ENCODE measurements around the gene ZC3H10.

Gene ZC3H10

DNA sequence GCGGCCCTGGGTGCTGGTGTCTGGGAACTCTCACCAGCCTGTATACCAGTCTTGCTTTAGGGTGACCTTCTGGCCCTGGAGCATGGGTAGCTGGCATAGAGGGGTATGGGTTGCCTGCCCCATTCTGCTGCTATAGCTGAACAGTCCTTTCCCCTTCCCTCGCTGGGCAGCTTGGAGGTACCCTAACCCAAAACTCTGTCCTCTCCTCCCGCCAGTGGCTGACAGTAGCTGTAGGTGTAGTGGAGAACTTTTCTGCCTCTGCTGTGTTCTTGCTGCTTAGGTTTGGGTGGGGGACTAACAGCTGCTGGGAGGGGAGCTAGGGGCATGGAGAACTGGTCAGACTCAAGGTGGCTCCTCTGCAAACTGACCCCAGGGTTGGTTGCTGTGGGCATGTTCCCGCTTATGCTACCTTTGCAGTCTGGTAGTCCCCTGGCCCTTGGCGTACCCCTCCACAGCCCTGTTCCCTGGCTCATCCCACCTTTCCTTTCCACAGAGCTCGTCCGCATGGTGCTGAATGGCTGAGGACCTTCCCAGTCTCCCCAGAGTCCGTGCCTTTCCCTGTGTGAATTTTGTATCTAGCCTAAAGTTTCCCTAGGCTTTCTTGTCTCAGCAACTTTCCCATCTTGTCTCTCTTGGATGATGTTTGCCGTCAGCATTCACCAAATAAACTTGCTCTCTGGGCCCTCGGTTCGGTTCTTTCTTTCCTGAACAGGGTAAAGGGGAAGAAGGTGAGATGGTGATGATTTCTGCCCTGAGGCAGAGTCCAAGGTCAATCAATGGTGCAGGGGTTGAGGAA lies 43.0 kb downstream of the ZC3H10 start:
- peak overlapping the region; percentile 99 for H3K27ac ChIP-seq

DNA sequence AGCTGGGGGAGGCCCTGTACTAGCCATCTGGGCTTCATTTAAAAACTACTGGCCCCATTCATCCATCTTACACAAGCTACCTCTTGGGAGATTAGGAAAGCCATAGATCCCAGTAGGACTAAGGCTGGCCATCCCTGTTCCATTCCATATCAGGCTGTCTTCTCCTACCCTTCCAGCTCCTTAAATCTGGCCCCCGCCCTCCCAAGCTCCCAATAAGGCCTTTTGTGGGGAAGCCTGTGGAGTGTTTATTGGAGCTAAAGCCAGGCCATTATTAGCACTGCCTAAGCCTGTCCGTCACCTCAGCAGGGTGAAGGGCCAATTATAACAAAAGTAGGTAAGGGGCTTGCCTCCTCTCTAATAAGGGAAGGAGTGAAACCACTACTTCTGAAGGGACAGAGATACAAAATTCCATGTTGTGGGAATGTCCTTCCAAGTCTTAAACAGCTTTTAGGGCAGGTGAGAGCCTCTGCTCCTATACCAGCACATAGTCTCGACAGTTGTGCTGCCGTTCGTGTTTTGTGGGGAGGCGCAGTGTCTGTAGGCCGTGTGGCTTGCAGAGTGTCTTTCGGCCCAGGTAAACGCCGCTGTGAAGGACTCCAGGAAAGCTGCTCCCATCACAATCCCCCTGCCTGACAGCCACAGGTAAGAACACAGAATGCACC lies 43.8 kb downstream of the ZC3H10 start:
- H3K9ac ChIP-seq: no peak overlapping the region
- no peak overlapping the region for H3K4me3 ChIP-seq (ENCODE audit: low read depth, low read length)
- no peaks in the 10 kb centered on the region for H3K36me3 ChIP-seq (ENCODE audit: control insufficient read depth, insufficient read depth, low read length)
- no peaks in the 10 kb centered on the region for H3K27me3 ChIP-seq (ENCODE audit: control insufficient read depth, insufficient read depth, low read length)
- peaks cover 22% of the 10 kb centered on the region for H3K79me2 ChIP-seq
- H3K4me2 ChIP-seq (ENCODE audit: low read length): no peak overlapping the region
- no peaks in the 10 kb centered on the region for H3K9me3 ChIP-seq (ENCODE audit: control insufficient read depth, low read length)
- H2AFZ ChIP-seq: no peak overlapping the region
- peaks cover 24% of the 10 kb centered on the region for H3K4me1 ChIP-seq
- no peak overlapping the region for H3K27ac ChIP-seq
- TF ChIP-seq, protein P1, sequence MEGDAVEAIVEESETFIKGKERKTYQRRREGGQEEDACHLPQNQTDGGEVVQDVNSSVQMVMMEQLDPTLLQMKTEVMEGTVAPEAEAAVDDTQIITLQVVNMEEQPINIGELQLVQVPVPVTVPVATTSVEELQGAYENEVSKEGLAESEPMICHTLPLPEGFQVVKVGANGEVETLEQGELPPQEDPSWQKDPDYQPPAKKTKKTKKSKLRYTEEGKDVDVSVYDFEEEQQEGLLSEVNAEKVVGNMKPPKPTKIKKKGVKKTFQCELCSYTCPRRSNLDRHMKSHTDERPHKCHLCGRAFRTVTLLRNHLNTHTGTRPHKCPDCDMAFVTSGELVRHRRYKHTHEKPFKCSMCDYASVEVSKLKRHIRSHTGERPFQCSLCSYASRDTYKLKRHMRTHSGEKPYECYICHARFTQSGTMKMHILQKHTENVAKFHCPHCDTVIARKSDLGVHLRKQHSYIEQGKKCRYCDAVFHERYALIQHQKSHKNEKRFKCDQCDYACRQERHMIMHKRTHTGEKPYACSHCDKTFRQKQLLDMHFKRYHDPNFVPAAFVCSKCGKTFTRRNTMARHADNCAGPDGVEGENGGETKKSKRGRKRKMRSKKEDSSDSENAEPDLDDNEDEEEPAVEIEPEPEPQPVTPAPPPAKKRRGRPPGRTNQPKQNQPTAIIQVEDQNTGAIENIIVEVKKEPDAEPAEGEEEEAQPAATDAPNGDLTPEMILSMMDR (IDR thresholded peaks at IDR 0.05): no peak

More for the DNA sequence above, 43.0 kb downstream of the ZC3H10 start:
- peaks cover 27% of the 10 kb centered on the region for H3K4me1 ChIP-seq
- TF ChIP-seq, protein P1 (IDR thresholded peaks at IDR 0.05): no peak
- H3K27me3 ChIP-seq (ENCODE audit: control insufficient read depth, insufficient read depth, low read length): no peaks in the 10 kb centered on the region
- peaks cover 22% of the 10 kb centered on the region for H3K79me2 ChIP-seq
- H3K9ac ChIP-seq: no peak overlapping the region
- no peak overlapping the region for H2AFZ ChIP-seq
- H3K4me2 ChIP-seq (ENCODE audit: low read length): peak overlapping the region; percentile 96
- no peak overlapping the region for H3K4me3 ChIP-seq (ENCODE audit: low read depth, low read length)
- H3K9me3 ChIP-seq (ENCODE audit: control insufficient read depth, low read length): no peaks in the 10 kb centered on the region
- H3K36me3 ChIP-seq (ENCODE audit: control insufficient read depth, insufficient read depth, low read length): no peaks in the 10 kb centered on the region

DNA sequence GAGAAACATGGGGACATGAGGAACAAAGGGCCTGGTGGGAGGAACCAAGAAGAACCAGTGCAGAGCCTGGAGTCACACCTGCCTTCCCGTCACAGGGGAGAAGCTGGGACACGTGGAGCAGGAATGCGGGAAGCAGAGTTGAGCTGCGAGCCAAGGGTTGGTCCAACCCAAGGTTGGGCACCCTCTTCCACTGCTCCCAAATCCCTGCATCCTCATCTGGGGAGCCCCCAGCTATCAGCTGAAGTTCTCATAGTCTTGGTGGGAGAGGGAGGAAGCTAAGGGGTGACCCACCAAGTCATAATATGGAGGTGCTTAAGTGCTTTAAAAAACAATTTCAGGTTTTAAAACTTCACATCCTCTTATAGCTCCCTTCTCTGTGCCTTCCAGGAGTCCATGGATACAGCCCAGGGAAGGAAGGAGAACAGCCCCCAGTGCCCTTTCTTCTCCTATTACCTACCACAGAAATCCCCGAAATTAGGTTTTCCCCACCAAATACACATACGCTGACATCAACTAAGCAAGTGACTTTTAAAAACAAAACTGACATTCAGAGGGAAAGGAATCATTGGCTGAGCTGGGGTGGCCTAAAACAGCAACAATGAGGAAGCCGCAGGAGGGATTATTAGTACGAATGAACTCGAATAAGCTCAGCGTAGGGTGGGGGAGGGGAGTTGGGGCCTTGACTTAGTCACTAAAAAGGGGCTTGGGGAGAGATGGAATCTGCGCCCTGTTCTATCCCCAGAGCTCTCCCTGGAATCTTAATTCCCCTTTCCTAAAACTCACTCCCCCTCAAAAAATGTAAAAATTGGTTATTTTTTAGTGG lies 44.6 kb downstream of the ZC3H10 start:
- Histone ChIP-seq H3K27me3 (ENCODE audit: control insufficient read depth, insufficient read depth, low read length) (no peaks in the 10 kb centered on the region), H3K4me3 (ENCODE audit: low read depth, low read length) (no peak overlapping the region), H3K4me2 (ENCODE audit: low read length) (no peak overlapping the region), H3K36me3 (ENCODE audit: control insufficient read depth, insufficient read depth, low read length) (no peaks in the 10 kb centered on the region), H3K79me2 (peaks cover 22% of the 10 kb centered on the region), H2AFZ (no peak overlapping the region), H3K9ac (no peak overlapping the region), H3K27ac (no peak overlapping the region), H3K4me1 (peaks cover 19% of the 10 kb centered on the region), H3K9me3 (ENCODE audit: control insufficient read depth, low read length) (no peaks in the 10 kb centered on the region)
- TF ChIP-seq, protein P1 (IDR thresholded peaks at IDR 0.05): no peak

DNA sequence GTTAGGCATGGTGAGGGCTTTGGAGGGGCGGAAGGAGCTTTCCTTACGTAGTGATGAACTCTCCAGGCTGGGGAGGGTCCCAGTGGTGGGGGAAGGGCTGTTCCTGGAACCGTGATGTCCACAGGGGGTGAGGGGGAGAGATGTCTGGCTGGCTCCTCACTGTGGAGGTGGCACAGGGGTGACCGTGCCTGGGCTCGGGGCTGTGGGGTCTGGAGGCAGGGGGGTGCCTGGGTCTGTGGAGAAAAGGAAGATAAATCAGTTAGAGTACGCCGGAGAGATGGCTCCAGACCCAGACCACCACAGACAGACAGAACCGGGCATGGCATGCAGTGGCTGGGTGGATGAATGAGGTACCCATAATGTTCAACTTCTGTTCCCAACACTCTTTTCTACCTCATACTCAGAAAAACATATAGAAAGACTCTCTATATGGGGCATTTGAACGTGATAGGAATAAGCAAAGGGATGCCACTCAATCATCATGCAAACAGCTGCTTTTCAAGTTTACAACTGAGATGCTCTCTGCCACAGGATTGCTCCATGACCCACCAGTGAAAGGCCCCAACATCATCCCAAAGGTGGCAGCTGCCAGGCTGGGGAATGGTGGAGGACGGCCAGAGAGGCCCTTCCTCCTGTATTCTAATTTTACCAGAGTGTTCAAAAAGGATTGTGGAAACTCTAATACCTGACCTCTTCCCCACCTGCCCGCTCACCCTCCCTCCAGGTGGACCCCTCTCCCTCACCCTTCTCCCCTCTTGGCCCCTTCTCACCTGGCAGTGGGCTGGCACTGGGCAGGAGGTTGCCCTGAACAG lies 45.7 kb downstream of the ZC3H10 start:
- Histone ChIP-seq H3K79me2 (peaks cover 17% of the 10 kb centered on the region), H3K27ac (no peak overlapping the region), H3K27me3 (ENCODE audit: control insufficient read depth, insufficient read depth, low read length) (no peaks in the 10 kb centered on the region), H3K4me1 (peaks cover 19% of the 10 kb centered on the region), H3K4me3 (ENCODE audit: low read depth, low read length) (no peak overlapping the region), H2AFZ (no peak overlapping the region), H3K9ac (no peak overlapping the region), H3K36me3 (ENCODE audit: control insufficient read depth, insufficient read depth, low read length) (no peaks in the 10 kb centered on the region), H3K4me2 (ENCODE audit: low read length) (no peak overlapping the region), H3K9me3 (ENCODE audit: control insufficient read depth, low read length) (no peaks in the 10 kb centered on the region)
- TF ChIP-seq, protein P1 (IDR thresholded peaks at IDR 0.05): no peak
